NCI-H69 (cell line): ENCODE results near the gene CLMN.

Source experiments
- DNase-seq: peaks from one replicate; lab custom pipeline; 2025; lab: John Stamatoyannopoulos, UW

The CLMN gene

DNA sequence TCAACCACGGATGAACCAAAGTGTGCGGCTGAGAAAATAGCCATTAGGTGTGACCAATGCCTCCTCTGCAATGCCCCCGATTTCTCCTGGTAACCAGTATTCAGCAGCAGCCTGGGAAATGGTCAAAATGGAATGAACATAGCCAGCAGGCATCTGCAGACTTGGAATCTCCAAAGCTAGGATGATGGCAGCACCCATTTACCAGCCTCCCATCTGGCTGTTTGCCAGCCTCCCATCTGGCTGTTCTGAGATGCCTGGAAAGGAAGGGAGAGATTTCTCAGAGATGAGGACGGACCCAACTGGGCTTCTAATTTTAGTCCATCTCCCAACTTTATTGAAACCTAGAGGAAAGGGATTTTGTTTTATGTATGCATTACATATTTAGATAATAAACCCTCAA, 16.2 kb downstream of the CLMN start:
- peak; percentile 41 for DNase-seq

DNA sequence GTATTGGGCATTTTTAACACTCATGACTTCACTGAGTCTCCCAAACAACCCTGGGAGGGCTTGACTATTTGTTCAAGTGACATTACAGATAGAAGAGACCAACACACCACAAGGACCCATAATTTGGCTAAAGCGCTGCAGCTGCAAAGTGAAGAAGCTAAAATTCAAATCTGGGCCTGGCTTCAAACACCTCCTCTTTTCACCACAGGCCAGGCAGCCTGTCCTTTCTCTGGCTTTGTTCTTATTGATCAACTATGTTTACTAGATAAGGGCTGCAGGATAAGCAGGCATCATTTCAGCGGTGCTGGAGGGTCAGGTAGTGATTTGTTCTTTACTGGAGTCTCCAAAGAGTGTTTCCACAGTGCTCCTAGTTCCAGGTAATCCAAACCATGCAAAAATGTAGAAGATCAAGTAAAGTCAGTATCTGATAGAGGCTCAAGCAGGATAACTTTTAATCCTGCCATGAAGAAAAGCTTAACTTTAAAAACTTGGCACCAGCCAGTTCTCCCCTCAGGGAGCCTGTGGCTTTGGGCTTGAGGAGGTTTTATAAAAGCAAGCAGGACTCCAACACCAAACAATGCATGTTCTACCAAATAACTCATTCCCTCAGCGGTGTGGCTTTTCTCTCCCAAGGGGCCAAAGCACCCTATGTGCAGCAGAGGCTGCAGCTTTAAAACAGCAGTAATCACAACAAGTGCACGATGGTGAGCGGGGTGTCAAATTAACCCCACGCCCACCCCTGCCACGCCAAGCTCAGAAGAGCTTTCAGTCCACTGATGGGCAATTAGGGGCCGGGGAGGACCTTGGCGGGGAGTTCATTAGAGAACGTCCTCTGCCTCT, 16.8 kb downstream of the CLMN start:
- no peak for DNase-seq

- DNase-seq, result no peak
These were observed 18.1 kb downstream of the CLMN start for GRCh38 chr14:95301527-95302187.

DNA sequence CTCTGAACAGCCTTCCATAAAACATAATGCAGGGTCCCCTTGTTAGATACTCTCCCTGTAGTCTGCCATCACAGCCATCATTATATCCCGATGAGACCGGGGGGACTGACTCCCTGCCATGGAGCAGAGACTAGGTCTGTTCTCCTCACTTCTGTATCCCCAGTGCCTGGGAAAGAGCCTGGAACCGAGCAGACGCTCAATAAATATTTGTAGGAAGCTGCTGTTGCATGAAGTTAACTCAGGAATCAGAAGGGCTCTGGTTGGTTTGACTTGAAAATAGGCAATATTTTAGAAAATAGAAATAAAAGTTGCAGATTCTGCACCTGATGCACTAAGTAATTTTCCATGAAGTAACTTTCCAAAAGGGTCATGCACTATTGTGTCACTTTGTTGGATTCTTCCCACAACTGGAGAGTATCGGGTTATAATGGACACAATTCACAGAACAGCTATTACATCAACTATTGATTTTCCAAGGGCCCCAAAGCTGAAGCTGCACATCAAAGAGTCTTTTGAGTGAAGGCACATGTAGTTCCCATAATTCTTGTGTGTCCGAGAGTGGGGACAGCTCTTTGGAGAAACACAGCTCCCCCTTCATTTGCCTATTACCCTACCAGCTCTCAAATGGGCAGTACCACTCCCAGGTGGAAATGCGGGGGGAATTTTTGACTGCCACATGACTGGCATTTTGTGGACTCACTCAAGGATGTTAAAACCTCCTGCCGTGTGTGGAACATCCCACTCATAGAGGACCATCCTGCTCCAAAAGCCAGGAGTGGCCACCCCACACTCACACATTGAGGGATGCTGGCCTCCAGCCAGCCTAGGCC, 18.8 kb downstream of the CLMN start:
- no peak for DNase-seq

GRCh38 chr14:95300002-95300696, 19.6 kb downstream of the CLMN start:
- DNase-seq, result no peak

- DNase-seq, result peak; percentile 48
These were observed 20.4 kb downstream of the CLMN start for GRCh38 chr14:95299271-95299670.

GRCh38 chr14:95297832-95298231, 21.9 kb downstream of the CLMN start:
- DNase-seq, result no peak

GRCh38 chr14:95296966-95297365, 22.7 kb downstream of the CLMN start:
- no peak for DNase-seq

DNA sequence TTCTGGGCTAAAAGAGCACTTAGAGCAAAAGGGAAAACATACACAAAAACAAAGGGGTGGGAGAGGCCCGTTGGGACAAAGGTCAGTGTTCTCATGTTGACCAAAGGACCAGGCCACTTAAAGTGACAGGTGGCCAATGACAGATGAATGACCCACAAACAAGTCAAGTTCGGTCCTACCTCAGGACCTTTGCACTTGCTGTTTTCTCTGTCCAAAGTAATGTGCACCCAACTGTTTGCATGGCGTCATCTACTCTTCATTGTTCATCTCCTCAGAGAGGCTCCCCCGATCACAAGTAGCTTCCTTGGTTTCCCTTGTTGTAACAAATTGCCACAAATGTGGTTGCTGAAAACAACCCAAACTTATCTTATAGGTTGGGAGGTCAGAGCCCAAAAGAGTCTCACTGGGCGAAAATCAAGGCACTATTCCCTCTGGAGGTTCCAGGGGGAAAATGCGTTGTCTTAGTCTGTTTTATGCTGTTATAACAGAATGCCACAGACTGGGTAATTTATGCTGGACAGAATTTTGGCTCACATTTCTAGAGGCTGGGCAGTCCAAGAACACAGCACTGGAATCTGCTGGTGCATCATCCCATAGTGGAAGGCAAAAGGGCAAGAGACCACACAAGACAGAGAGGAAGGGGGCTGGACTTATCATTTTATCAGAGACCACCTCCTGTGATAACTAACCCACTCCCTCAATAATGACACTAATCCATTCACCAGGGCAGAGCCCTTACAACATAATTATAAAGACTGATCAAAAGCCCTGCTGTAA, 23.9 kb downstream of the CLMN start:
- no peak for DNase-seq

GRCh38 chr14:95294834-95295599, 24.7 kb downstream of the CLMN start:
- peak; percentile 86 for DNase-seq

DNA sequence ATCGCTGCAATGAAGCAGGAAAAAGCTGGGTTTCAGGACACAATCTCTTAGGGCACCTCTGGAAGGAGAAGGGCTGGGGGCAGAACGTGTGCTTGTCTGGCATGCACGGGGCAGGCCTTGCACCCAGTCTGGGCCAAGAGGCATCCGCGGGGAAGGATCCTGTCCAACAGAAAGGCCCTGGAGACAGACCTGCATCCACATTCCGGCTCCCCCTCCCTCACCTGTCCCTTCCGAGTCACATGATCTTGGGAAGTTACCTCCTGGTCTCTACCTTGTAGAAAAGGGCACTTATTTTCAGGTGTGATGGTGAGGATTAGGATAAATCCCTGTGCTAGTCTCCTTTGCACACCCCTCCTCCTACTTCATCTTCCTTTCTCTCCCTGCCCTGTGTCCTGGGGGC, 25.4 kb downstream of the CLMN start:
- DNase-seq, result no peak

DNA sequence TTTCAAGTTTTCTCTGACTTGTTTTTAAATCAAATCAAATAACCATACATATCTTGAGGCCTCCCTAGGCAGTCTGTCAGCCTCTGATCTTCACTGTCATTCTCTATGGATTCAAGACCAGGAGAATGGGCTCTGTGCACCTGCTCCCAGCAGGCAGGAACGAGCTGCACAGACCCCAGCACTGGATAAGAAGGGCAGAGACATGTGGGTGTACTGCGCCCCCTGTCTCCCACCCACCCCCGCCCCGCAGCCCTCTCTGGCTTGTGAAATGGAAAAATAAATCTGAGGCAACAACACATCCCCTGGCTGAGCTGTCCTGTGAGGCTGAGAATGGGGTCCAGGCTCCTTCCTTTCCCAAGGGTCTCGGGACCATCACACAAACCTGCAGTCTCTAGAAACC, 26.3 kb downstream of the CLMN start:
- no peak for DNase-seq

- no peak for DNase-seq
These were observed 26.9 kb downstream of the CLMN start for GRCh38 chr14:95292660-95293425.

- peak; percentile 73 for DNase-seq
These were observed 27.7 kb downstream of the CLMN start for GRCh38 chr14:95291859-95292542.

DNA sequence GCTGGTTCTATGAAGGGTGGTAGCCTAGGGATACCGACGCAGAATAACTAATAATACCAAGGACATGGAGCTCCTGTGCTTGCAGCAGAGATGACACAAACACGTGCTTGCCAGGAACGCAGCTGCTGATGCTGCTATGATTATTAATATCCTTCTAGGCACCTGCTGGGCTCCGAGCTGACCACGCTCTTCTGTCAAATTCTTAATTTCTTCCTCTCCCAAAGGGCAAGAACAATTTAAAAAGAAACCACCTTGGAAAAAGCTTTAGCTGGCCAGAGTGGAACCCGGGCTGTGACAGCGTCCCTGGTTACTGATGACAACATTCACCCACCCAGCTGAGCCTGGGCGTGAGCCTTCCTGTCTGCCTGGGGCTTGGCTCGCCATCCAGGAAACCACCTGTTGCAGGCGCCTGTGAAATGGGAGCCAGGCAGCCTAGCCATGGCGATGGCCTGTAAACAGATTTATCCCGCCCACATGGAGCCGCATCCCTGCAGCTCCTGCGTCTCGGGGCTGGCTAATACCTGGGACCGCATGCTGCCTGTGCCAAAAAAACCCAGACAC, 28.8 kb downstream of the CLMN start:
- peak; percentile 96 for DNase-seq

DNA sequence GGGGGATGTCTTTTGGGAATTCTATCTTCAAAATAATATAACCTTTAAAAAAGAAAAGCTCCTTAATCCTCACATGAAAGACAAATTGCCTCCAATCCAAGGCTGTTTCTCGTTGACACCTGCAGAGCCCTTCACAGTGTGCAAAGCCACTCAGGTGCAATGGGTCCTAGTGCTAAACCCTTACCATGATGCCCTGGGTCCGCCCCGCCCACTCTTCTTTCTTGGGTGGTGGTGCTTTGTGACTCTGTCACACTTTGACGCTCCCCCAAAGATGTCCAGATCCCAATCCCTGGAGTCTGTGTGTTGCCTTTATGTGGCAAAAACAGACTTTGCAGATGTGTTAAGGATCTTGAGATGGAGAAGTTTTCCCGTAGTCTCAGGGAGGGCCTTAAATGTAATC, 29.7 kb downstream of the CLMN start:
- no peak for DNase-seq

DNA sequence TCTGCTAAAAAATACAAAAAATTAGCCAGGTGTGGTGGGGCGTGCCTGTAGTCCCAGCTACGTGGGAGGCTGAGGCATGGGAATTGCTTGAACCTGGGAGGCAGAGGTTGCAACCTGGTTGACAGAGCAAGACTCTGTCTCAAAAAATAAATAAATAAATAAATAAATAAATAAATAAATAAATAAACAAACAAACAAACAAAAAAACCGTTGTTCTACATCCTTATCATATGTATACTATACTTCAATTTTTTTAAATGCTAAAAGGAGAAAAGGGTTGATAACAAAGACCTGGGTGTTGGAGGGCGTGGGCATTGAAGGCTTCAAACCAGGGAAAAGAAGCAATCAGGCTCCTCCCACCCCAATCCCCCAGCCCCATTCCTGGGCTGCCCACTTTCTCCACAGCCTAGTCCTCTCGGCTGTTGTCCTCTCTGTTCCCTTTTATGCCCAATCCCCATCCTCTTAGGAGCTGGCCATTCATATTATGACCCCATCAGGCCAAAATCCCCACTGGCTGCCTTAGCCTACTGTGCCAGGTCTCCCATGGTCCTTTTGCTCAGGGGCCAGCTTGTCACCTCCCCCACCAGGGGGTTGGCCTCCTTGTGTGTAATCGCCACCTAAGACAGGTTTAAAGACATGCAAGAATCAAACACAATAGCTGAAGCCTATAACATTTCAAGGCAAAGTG, 30.2 kb downstream of the CLMN start:
- DNase-seq, result no peak

DNA sequence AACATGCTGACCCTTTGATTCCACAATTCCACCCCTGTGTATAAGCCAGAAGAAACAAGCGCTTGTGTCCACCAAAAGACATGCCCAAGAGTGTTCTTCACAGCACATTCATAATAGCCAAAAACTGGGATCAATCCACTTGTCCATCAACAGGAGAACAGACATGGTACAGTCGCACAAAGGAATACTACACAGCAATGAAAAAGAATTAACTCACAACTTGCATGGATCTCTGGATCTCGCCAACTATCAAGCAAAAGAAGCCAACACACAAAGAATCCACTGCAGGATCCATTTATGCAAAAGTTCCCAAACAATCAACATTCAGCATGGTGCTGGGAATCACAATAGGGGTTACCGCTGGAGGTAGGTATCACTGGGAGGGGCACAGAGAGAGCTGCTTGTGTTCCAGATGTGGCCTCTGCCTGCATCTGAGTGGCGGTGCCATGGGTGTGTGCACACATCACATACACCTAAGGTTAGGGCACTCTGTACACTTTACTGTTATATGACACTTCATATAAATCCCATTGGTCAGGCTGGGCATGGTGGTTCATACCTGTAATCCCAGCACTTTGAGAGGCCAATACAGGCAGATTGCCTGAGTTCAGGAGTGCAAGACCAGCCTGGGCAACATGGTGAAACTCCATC, 30.9 kb downstream of the CLMN start:
- no peak for DNase-seq
